Measurements from ENCODE around the gene EIF4H.

GRCh38 chr7:74216361-74216761, 42.2 kb downstream of the EIF4H start:
- TF ChIP-seq POLR2A (IDR thresholded peaks at IDR 0.05; ENCODE audit: low read depth, low read length), result no peak; the same call in 1 of the 2 replicates
- TF ChIP-seq TAF1 (IDR thresholded peaks at IDR 0.05; ENCODE audit: low read depth, low read length), result no peak
- no peak for TF ChIP-seq POLR2AphosphoS5 (IDR thresholded peaks at IDR 0.05; ENCODE audit: low read depth, low read length)
- TF ChIP-seq PAX5 (IDR thresholded peaks at IDR 0.05; ENCODE audit: insufficient read depth, low read length, severe bottlenecking), result peak; percentile 55
